GM19372 (cell line): Measurements from ENCODE around the gene CT47B1.
"Not testable (repeated sequence)": the region's sequence is repeated elsewhere in the genome, so short reads cannot be mapped to it uniquely, and the experiment has no call there.

Experiments used
- ATAC-seq: cut with Tn5 transposase; IDR thresholded peaks from one replicate; pipeline ENCODE4 v1.9.1; 2021; ENCODE audit warnings: mild to moderate bottlenecking, low read depth, moderate library complexity; ENCODE audit not compliant: unreplicated experiment

Gene CT47B1

DNA sequence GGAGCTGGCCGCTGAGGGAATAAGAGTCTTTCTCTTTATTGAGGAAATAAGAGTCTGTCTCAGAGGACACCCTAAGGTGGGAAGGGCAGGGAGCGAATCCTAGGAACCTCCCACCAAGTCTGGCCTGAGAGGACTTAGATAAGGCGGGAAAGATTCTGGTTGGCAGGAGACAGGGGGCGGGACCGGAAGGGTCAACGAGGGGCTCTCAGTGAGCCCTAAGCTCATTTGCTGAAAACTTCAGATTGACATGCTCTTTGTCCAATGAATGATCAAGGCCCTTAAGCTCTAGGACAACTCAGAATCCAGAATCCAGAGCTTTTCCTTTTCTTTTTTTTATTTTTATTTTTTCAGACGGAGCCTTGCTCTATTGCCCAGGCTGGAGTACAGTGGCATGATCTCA, at the start of gene CT47B1:
TSS of gene CT47B1 (minus strand) at position 101 of the 400 bp plus-strand sequence. CDS start 196 bp downstream, outside the sequence.
- not testable (repeated sequence) for ATAC-seq

DNA sequence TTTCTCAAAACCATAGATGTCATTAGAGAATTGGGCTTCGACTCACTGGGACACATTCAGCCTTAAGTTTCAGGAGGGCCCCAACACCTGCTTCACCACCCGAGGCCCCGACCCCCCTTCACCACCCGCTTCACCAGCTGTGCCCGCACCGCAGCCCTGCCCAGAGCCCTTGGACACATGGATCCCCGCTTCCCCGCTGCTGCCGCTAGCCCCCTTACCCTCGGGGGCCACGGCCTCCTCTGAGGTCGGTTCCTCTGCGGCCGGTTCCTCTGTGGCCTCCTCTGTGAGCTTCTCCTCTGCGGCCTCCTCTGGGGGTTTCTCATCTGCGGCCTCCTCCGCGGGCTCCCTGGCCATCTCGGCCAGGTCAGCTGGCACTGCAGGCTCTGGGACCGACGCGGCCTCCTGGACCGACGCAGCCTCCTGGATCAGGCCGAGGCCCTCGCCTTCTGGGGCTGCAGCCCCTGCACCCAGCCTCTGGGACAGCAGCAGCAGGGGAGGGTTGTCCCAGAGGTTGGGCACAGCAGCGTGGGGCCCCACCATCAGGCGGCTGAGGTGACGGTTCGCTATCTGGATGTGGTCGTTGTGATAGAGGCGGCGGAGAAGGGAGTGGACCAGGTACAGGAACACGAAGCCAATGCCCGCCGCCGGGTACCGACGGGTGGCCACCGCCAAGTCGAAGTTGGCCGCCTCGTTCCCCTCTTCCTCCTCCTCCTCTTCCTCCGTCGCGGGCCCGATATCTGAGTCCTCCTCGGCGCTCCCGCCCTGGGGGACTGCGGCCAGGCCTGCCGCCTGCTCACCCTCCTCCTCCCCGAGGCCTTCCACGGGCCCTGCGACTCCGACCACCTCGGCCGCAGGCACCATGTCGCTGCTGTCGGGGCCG, 748 bp downstream of the CT47B1 start:
- ATAC-seq: no peak

- ATAC-seq: no peak
Measured at GRCh38 chrX:120857240-120857639, 18.4 kb downstream of the CT47B1 start.

GRCh38 chrX:120840827-120841226, 34.8 kb downstream of the CT47B1 start:
- ATAC-seq: no peak

DNA sequence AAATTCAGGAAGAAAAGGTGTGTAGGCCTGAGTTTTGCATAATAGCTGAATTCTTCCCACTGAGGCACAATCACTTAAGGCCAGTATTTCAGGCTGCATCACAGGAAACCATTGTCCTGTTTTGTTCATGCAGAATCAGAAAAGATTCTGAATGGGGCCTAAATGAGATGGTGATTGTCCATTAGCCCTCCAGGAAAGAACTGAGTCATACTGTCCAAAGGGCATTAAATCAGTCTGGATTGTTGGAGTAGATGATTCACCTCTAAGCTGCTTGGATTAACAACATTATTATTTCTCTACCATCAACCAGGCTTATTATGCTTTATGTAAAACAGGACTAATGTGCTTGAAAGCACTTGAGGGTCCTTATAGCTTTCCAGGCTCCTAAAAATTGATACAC, 36.2 kb downstream of the CT47B1 start:
- ATAC-seq: no peak

DNA sequence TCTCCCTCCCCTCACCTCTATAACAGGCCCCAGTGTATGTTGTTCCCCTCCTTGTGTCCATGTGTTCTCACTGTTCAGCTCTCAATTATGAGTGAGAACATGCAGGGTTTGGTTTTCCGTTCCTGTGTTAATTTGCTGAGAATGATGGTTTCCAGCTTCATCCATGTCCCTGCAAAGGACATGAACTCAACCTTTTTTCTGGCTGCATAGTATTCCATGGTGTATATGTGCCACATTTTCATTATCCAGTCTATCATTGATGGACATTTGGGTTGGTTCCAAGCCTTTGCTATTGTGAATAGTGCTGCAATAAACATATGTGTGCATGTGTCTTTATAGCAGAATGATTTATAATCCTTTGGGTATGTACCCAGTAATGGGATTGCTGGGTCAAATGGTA, 48.5 kb downstream of the CT47B1 start:
- ATAC-seq: not testable (repeated sequence)

DNA sequence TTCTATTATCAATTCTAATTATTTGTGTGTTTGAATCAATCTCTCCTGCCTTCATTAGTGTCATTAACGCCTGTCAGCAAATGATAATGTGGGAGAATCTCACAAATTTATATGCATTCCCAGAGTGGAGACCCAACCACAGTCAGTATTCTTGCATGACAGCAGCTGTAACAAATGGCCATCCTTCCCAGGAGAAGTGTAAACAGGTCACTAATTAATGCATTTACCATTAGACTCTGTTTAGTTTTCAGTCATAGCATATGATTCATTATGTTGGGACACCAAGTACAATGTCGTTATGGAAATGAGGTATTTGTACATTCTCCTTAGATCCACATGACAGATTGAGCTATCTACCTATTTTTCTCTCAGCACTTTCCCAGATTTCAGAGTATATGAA, 50.5 kb downstream of the CT47B1 start:
- ATAC-seq: no peak

DNA sequence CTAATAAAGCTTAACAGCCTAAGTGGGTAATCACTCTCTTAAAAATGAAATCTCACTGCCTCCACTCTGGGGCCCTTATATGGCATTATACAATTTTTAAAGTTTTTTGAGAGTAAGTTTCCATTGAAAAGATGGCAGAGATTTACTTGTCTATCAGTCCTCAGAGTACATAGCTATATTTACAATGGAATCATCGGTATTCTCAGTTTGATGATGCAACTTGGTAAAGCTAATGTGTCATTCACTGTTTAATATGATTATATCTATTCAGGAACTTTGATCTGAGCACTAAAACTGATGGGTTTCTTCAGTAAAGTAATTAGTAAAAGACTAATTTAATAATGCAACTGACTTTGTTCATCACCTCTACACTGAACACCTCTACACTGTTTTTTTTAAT, 51.6 kb downstream of the CT47B1 start:
- no peak for ATAC-seq

DNA sequence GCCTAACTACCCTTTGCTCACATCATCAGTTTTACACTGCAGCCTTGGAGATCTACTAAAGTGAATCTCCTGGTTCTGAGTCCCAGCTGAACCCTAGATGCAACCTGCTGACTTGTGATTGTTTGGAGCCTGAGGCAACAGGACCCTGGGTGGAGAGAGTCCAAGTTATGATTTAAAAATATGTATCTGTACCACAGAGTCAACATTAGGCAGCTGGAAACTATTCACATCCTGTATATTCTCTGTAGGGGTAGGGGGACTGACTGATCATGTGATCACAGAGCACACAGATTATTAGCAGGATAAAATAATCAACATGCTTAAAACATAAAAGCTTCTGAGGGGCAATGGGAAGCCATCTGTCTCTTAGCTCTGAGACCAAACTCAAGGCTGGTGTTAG, 52.1 kb downstream of the CT47B1 start:
- no peak for ATAC-seq
